ENCODE results near the gene CHST11. TPM values are rescaled to one million over a fixed set of nuclear protein-coding genes. Genes with fewer than 3 reads are reported as not detected.

CHST11 gene
- total RNA-seq, 1 experiment from 2014 or later = 6.7 TPM

DNA sequence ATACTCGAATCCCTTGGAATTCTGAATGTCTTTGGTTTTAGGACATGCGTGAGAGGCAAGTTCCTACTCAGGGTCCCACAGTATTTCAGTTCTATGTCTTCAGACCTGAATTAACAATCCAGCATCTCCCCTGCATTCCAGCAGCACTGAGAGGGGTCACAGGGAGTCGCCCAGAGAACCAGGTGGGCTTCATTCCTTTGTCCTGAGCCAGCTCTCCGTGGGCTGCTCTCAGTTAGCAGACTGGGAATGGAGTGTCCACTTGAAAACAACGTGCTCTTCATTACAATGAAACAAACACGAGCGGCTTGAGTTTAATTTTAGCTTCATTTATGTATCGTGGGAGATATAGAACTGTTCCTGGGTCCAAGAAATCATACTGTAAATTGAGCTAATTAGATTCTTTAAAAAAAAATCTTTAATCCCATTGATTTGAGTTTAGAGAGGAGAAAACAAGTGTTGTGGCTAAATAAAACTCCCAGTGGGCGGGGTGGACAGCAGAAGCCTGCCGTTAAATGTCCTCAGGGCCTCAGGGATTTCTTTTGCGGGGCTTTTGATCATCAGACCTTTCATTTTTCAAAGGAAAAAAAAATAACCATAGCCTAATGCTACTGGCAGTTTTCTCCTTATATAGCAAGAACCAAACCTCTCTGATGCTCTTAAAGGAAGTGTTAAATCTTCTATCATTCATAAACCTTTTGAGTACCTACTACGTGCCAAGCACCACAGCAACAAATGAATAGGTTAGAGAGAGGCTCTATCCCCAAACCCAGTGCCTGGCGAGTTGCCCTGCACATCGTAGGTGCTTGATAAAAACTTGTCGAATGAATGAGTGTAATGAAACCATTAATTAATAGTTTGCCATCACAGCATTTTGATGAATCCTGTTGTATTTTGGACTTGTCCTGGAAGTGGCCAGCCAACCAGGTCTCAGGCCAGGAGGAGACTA is 140.4 kb downstream of the CHST11 start:
- H3K27ac Mint-ChIP-seq = peak overlapping the region in 1 of 3 experiments; percentile 3; a peak in 2 of 7 replicates
- H3K4ac ChIP-seq (ENCODE audit: low read depth, low read length) = no peak overlapping the region
- H3K9ac ChIP-seq (ENCODE audit: extremely low read depth, insufficient read length, low read length) = no peak overlapping the region
- no peak overlapping the region for H3T11ph ChIP-seq (ENCODE audit: low read length)
- H3K14ac ChIP-seq (ENCODE audit: insufficient read depth, low read length) = no peak overlapping the region
- no peak overlapping the region for H2BK15ac ChIP-seq (ENCODE audit: low read depth, low read length)
- no peak overlapping the region for H4K5ac ChIP-seq (ENCODE audit: insufficient read length, low read depth, low read length)
- no peak overlapping the region for H2BK5ac ChIP-seq (ENCODE audit: insufficient read length, low read length)
- H4K20me1 ChIP-seq (ENCODE audit: control insufficient read depth, insufficient read depth, insufficient read length) = no peaks in the 10 kb centered on the region
- no peak overlapping the region for H3K27ac ChIP-seq (ENCODE audit: insufficient read length, low read depth, low read length)
- no peak overlapping the region for H3K23ac ChIP-seq (ENCODE audit: insufficient read length, low read depth, low read length)
- H3K4me3 Mint-ChIP-seq = no peak overlapping the region
- H3K27me3 Mint-ChIP-seq (ENCODE audit: low read depth) = no peaks in the 10 kb centered on the region
- no peaks in the 10 kb centered on the region; a peak in 1 of 5 replicates for H3K9me3 Mint-ChIP-seq
- no CpG with 5 or more reads among the region's 15 CpGs for WGBS (ENCODE audit: extremely low coverage, insufficient read length, low lambda C conversion rate)
- H4K8ac ChIP-seq (replicated peaks; ENCODE audit: insufficient read length, low read depth, low read length) = no peak overlapping the region
- no peak overlapping the region for H2AK5ac ChIP-seq (ENCODE audit: insufficient read length, low read length)
- TF ChIP-seq, protein P1, sequence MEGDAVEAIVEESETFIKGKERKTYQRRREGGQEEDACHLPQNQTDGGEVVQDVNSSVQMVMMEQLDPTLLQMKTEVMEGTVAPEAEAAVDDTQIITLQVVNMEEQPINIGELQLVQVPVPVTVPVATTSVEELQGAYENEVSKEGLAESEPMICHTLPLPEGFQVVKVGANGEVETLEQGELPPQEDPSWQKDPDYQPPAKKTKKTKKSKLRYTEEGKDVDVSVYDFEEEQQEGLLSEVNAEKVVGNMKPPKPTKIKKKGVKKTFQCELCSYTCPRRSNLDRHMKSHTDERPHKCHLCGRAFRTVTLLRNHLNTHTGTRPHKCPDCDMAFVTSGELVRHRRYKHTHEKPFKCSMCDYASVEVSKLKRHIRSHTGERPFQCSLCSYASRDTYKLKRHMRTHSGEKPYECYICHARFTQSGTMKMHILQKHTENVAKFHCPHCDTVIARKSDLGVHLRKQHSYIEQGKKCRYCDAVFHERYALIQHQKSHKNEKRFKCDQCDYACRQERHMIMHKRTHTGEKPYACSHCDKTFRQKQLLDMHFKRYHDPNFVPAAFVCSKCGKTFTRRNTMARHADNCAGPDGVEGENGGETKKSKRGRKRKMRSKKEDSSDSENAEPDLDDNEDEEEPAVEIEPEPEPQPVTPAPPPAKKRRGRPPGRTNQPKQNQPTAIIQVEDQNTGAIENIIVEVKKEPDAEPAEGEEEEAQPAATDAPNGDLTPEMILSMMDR (conservative IDR thresholded peaks at IDR 0.05) = no peak
- H2BK12ac ChIP-seq (ENCODE audit: insufficient read length, low read depth, low read length) = no peak overlapping the region
- H2BK120ac ChIP-seq (ENCODE audit: low read depth, low read length, poor library complexity, severe bottlenecking) = no peak overlapping the region
- no peak for DNase-seq
- no peak overlapping the region for H2BK20ac ChIP-seq (ENCODE audit: low read depth, low read length, poor library complexity, severe bottlenecking)
- no peak overlapping the region for H2AFZ ChIP-seq (ENCODE audit: low read length)
- no peaks in the 10 kb centered on the region for H3K27me3 ChIP-seq (ENCODE audit: insufficient read depth, low read length)
- peaks cover 33 to 40% of the 10 kb centered on the region in 2 experiments for H3K4me1 Mint-ChIP-seq
- no peak overlapping the region for H4K91ac ChIP-seq (ENCODE audit: insufficient read length, low read depth, low read length)
- 0 out of 2 replicates have a peak, but pooled peaks cover 2% of the 10 kb centered on the region for H3K79me2 ChIP-seq (ENCODE audit: insufficient read depth, low read length)
- H3K79me1 ChIP-seq (ENCODE audit: insufficient read depth, low read depth, low read length, poor library complexity, severe bottlenecking) = no peaks in the 10 kb centered on the region
- H3K36me3 Mint-ChIP-seq (ENCODE audit: insufficient read depth in 1 of 3, low read depth in 3 of 3) = no peaks in the 10 kb centered on the region
- H3K4me1 ChIP-seq (ENCODE audit: insufficient read depth, low read length) = peaks cover 4% of the 10 kb centered on the region
- no peak overlapping the region for H3K4me2 ChIP-seq (ENCODE audit: insufficient read depth, insufficient read length, low read length)
- H3K56ac ChIP-seq (ENCODE audit: insufficient read length, low read depth, low read length) = no peak overlapping the region
- H3K9me3 ChIP-seq (ENCODE audit: control insufficient read depth, low read depth, low read length) = no peaks in the 10 kb centered on the region
- H3K18ac ChIP-seq (ENCODE audit: insufficient read length, low read depth, low read length) = no peak overlapping the region
- H3K23me2 ChIP-seq (ENCODE audit: insufficient read length, low read depth, low read length, poor library complexity, severe bottlenecking) = no peaks in the 10 kb centered on the region
